Pulmonary artery endothelial cell (primary cell): Measurements from ENCODE around the gene ARSG. TPM values are rescaled to one million over a fixed set of nuclear protein-coding genes. Genes with fewer than 3 reads are reported as not detected.

Source experiments
- DNase-seq: peaks from one replicate; pipeline ENCODE4 v3.0.0-alpha.2; 2011; ENCODE audit warnings: low read depth, low spot score
- total RNA-seq: library from RNA; depleted of rRNA; stranded (reverse); fragments of >200 nt; gene quantifications from 2 replicates; pipeline ENCODE4 v1.2.3, GENCODE V29; 2014

The ARSG gene
- total RNA-seq, 1 donor from 2014 or later = 3.0 TPM

DNA sequence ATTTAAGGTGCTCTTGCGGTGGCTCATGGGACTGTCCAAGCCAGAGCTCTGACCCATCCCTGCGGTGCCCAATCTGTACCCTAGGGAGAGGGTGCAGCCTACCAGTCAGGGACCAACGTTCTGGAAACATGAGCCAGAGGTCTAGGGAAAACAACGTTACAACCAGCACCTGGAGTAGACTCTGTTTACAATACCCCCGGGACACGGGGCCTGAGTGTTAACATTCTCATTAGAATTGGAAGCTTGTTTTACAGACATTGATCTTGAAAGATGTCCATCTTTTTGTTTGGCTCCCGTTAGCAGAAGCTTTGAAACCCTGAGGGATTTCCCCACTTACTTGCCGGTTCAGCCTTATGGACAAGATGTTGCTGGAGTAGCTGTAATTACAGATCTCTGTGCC, 159.1 kb downstream of the ARSG start:
- DNase-seq = no peak

DNA sequence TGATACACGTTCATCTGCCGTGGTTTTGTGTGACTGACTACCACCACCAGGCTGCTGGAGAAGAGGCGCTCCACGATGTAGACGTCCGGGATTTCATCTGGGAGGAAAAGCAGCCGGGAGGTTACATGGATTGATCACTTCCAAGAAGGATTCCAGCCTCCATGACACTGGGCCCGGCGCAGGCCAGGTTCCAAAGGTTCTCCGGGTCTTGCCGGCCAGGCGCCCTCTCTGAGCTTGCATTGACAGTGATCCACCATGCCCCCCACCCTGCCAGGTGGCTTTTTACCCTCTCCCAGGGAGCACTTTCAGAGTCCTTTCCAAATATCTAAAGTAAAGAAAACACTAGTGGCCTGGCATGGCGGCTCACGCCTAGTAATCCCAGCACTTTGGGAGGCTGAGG, 159.5 kb downstream of the ARSG start:
- no peak for DNase-seq

DNA sequence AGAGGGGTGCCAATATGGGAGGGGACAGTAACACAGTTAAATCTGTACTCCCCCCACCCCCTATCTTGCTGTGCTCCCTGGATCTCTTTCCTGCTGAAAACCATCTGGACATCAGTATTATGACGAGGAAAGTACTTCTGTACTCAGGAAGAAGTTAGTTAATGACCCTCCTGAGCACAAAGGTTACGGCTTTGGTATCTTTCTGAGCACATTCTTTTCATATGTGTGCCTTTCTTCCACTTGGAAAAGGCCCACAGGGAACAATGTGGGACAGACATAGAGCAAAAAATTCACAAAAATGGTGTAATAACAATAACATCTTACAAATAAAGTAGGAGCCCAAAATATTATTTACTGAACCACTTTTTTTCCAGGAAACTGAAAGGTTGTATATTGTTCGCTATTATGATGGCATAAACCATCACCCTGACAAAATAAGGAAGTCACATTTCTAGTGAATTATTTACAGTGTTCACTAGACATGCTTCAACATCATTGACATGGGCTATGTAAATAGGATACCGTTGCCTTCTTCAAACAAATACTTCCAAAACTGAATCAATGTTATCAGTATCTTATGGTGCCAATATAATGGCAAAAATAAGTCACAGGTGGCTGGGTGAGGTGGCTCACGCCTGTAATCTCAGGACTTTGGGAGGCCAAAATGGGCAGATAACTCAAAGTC, 160.5 kb downstream of the ARSG start:
- DNase-seq = no peak

DNA sequence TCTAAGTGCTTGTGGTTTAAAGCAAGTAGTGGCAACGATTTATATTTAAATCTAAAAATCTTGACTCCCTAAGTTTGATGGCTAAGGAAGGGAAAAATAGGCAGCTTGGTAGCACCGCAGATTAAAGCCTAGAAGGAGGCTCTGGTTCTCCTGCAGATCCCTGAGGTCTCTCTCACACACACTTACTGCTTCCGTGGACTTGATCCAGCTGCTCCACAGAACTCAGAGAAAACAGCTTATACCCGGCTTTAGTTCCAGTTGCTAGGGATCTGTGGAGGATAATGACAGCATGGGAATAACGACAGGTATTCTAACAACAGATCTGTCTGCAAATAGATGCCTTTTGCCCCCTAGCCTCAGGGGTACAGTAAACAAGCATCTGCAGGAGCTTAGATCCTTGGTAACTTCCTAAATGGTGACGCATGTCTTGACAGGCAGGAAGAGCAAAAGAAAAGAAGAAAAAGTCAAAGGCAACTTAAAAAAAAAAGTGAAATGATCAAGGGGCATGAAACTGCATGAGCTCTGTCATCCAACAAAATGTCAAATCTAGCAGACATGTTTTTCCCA, 161.5 kb downstream of the ARSG start:
- DNase-seq = no peak

DNA sequence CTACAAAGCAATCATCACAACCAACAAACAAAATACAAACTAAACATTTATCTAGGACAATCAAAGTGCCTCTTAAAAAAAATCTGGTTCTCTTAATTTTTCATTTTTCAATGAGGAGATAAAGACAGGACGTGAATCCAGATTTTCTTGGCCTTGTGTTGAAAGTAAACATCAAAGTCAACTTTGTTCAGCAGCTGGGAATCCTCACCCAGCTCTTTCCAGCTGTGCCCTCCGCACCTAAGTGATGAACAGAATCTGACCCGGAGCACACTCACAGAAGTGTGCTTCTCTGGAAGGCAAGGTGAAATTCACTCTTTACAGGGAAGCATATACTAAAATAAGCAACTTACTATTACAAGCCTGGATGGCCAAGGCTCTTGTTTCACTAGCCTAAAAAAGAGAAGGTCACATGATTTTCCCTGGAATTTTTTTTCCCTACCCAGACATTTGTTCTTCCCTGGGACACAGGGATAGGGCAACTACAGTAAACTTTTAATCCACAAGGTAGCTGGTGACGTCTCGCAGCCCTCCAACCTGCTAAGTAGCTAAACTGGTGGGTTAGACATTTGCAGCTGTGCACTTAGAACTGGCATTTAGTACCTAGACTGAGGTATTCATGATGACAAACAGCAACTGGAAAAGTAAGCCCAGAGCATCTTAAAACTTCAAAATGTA, 162.8 kb downstream of the ARSG start:
- no peak for DNase-seq

DNA sequence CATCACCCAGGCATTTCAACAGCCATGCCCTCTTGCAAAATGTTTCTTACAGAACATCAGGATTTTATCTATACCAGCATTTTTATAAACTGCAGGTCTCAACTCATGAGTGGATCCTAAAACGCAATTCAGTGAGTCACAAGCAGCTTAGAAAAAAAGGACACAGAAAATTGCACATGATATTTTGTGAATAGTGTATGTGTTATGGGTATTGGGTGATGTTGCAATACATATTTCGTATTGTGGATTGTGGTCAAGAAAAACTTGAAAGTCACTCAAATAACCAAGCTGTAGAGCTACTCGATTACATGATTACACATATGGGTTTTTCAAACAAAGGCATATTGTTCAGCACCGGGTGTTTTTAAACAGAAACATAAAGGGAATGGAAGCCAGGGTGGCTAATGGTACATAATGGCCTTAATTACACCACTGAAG, 164.6 kb downstream of the ARSG start:
- no peak for DNase-seq

DNA sequence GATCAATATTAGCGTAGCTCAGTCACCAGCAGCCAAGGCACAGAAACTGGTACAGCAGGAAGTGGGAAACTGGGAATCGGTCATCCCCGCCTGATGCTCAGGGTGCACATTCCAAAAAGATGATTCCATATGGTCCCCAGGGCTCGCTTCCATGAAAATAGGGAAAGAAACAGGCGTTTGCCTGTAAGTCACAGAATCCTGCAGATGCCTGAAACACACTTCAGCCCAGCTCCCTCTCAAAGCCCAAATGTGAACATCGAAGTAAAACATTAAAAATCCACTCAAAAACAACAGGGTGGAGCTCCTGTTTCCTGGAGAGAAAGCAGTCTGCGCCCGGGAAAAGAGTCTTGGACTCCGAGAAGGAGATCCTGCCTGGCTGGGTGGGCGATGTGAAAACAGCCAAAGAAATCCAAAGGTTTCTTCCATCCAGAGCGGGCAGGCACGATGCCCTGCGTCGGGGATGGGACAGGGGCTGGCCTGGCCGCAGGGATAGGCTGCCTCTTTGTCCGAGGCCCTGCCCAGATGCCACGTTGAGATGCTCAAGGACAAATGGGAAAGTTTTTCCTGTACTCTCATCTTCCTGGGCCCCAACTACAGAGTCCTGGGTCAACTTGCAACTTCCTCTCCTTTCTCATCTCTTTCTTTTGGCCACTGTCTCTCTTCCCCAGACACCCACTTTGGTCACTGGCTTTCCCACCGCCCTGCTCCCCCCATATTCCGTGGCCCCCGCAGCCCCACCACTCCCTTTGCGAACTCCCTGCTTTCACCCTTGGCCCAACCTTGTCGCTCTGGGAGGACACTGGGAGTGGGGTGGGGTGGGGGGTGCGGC, 165.3 kb downstream of the ARSG start:
- no peak for DNase-seq

DNA sequence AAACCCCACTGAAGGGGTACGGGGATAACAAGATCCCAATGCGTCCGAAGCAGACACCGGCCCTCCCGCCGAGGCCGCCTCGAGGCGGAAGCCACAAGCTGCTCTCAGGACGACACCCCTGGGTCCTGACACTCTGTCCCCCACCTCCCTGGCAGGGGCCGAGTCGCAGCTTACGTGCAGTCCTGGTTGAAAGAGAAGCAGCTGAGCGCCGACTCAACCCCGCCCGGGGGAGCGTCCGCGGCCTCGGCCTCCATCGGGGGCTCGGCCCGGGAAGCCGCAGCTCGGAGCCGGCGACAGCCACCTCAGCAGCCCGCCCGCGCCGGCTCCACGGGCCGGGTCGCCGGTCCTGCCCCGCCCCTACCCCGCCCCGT, 165.9 kb downstream of the ARSG start, which contains the start of gene WIPI1:
Gene WIPI1 (minus strand): TSS at position 329 of the 371 bp plus-strand sequence. CDS start 75 bp downstream, at position 254.
- no peak for DNase-seq

DNA sequence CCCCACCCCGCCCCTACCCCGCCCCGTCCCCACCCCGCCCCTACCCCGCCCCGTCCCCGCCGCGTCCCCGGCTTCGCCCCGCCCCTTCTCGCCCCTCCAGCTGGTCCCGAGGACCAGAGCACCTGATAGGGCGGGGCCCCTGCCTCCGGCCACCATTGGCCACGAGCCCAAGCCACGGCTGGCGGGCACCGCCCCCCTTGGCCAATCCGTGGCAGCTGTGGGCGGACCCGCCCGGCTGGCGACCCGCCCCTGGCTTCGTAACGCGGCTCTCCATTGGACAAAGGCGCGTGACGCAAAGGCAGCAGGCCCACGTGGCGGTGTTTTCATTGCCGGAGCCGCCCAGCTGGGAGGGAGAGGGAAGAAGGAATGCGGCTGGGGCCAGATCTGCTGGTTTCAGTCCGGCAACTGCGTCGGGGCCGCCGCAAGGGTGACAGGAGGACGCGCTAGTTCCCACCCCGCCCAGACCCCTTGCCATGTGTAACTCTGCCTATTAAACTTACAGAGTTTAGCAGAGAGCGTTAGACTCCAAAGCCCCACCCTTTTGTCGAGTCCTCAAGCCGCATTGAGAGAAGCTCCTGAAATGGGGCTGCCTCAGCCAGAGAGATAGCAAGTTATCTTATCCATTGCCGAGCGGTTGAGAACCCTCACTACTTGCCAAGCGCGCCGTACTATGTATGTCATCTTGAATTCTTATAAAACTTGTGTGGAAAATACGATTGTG, 166.4 kb downstream of the ARSG start:
- DNase-seq = peak; percentile 94

DNA sequence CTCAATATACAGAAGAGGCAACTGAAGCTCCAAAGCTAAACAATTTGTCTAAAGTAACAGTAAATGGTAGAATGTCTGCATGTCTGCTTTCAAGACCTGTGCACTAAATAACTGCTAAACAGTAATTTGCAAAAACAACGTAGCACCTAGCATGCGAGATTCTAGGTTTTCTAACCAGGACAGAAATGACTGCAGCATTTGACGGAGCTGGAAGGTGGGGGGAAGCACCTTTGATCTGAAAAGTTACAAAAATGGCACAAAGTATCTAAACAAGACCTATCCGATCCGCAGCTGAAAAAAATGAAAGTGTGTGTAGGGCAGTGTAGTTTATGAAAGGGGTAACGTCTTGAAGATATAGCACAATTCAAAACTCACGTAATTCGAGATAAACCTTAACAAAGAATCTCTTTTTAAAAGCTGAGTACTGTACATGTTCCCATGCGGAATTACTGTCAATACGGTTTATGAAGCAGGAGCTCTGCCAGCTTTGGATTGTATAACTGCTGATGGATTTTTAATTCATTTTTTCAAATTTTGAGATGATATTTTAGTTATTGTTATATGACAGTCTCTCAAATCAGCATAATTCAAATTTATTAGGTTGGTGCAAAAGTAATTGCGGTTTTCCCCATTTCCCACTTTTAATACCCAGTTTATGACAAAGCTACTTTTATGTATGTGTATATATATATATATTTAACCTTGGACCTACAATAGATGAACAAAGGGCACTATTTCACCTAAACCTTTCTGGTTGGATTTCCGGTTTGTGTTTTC, 167.2 kb downstream of the ARSG start:
- no peak for DNase-seq

DNA sequence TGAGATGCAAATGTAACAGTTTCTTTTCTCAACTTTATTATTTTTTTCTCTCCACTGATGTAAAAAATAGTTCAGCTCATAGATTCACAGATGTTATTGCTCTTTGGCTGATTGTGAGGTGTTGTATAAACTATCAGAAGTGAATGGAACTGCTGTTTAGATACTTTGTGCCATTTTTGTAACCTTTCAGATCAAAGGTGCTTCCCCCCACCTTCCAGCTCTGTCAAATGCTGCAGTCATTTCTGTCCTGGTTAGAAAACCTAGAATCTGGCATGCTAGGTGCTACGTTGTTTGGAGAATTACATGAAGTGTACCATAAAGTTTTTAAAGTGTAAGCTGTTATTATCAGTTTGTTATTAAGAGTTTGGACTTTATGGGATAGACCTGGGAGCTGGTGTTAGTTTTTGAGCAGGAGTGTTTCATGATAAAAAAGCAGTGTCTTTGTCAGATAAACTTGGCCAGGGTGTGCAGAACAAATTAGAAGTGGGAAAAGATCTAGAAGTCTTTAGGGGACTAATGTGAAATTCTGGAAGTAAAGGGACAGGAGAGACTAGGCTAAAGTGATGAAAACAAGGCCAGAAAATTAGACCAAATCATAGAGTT, 167.8 kb downstream of the ARSG start:
- no peak for DNase-seq

DNA sequence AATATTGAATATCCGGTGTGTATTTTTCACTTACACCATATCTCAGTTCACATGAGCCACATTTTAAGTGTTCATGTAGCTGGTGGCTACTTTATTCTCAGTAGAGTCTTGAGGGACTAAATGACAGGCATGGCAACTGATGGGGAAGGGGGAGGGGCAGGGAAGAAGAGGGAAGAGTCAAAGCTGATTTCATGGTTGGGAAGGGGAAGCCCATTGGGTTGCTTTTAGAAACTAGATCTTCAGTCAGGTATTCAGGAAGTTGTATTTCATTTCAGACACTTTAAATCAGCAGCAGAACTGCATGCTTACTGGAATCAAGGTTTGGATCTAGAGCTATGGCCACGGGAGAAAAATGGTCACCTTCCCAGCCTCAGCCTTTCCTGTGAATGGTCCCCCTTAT, 168.9 kb downstream of the ARSG start:
- no peak for DNase-seq

DNA sequence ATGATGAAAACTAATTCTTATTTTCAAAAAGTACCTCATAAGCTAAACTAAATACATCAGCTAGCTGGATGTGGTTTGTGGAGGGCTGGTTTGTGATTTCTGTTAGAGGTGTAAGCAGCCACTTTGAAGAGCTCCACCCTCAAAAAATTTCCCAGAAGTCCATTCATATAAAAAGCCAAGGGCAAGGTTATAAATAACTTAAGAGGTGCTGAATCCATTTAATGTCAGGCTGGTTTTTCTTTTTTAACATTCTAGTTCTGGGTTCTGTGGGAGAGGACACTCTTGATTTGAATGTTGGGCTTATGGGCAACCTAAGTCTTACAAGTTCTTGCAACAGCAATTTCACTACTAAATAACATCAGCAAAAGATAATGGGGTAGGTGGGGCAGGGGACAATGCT, 169.4 kb downstream of the ARSG start:
- no peak for DNase-seq

DNA sequence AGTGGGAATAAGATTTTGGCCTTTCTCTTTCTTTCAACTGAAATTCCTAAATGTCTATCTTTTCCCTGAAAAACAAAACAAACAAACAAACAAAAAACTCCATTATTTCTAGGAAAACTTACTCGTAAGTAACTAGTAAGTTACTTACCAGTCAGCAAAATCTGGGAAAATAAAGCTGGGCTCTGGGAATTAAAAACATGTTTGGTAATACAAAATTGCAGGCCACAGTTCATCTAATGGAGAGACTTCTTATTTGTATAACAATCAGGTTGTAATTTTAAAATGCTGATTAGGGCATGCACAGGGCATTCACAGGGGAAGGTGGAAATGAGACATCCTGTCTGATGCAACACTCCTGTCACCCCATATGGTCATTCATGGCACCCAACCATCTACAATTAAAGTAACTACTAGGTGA, 169.8 kb downstream of the ARSG start:
- no peak for DNase-seq

DNA sequence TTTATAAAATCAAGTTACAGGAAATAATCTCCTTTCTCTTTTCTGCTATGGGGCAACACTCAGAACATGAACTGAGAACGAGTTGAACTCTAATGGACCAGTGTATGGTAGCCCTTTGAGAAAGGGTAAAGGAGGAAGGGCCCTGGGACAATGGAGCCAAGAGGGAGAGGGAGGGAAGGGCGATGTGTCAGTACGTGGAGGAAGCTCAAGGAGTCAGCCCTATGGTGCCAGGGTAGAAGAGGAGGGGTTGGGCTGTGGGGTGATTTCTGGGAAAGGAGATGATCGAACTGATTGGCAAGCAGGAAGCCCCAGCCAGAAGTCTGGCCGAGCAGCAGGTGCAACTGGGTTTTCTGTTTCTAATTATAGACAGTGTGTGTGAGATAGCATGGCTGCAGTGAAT, 170.3 kb downstream of the ARSG start:
- DNase-seq = no peak

DNA sequence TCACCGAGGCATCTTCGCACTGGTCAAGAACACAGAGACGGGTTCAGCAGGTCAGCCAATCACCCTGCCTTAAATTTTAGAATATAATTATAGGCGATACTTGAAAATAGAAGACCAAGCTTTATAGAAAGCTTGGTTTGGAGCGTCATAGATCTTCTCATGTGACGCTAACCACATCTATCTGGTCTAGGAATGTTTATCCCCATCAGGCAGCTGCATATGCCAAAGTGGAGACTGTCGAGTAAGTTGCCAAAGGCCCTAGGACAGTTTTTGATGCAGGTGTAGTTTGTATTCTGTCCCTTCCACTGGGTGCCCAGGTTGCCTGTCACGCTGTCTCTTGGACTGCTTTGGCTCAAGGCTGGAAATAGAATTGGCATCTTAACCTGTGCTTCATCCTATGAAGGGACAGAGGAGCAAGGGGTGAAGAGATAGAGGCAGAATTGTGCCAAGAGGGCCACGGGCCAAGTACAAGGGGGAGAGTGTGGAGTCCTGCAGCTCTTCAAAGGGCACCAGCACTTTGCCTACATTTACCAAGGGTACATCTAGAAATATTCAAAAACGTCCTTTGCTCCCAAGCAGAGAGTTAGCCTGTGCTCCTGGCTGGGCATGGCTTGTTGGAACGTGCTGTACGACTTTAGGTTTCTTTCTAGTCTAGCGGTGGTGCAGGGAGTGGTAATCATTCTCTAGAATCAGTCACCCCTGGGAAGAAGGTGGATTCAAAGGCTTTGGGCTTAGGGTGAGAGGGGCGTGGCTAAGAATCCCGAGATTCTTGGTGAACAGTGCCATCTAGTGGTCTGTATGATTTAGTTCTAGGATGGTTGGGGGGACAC, 171.3 kb downstream of the ARSG start:
- no peak for DNase-seq

DNA sequence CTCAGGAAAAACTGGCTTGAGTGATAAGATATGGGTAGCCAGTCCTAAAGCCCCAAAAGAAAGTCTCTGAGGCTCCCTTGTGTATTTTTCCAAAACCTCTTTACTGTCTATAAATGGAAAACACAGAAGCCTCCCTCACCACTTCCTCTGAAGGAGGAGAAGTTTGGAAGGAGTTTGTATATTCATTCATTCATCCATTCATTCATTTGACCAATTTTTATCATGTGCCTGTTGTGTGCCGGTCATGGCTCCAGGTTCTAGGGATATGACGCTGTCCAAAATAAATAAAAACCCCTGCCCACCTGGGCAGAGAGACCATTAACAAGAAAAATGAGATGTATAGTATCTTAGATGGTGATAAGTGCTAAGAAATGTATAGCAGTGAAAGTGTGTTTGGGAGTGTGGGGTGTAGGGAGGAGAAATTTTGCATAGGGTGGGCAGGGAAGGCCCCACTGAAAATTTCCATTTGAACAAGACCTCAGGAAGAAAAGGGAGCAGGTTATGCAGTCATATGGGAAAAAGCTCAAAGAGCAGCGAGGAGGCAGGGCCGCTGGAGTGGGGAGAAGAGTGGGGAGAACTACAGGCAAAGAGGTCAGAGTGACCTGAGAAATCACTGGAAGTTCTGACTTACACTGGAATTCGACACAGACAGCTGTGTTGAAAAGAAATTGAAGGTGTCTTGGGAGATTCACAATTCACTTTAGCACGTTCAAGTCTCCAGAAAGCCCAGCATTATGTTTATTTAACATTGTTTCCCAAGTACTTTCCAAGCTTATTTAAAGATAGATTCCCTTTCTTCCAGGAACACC, 172.1 kb downstream of the ARSG start:
- no peak for DNase-seq

DNA sequence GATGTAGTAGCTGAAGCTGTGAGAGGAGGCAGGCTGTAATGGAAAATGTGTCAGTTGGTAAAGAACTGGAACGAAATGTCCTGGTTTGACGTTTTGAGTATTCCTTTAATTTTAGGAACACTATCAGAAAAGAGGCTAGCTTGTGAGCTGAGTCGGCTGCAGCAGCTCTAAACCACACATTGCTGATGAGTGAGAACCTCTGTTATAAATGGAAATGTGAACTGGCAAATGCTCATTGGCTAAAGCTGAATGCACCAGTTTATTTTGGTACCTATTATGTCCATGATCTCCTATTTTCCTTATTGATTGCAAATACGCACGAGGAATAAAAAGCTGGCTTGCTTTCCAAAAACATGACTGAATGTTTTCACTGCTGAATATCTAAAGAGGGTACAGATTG, 177.0 kb downstream of the ARSG start:
- no peak for DNase-seq
